ENCODE data around the gene ADGRL3.
"Not testable (repeated sequence)": the region's sequence is repeated elsewhere in the genome, so short reads cannot be mapped to it uniquely, and the experiment has no call there.

ADGRL3 gene

GRCh38 chr4:61614231-61614630, 414.1 kb downstream of the ADGRL3 start:
- H3K27me3 ChIP-seq (replicated peaks; ENCODE audit: control insufficient read depth, insufficient read depth, low read length, poor library complexity, severe bottlenecking) = no peaks in the 10 kb centered on the region
- no peaks in the 10 kb centered on the region for H3K9me3 ChIP-seq (ENCODE audit: control insufficient read depth, low read length)
- H3K27ac ChIP-seq (ENCODE audit: insufficient read depth, low read length, poor library complexity, severe bottlenecking) = no peak overlapping the region
- no peaks in the 10 kb centered on the region for H3K36me3 ChIP-seq (ENCODE audit: control insufficient read depth, insufficient read depth, low read length)
- no peak overlapping the region for H3K4me3 ChIP-seq (ENCODE audit: insufficient read depth, low read depth, low read length, poor library complexity, severe bottlenecking)
- no peak for DNase-seq
- H3K4me1 ChIP-seq (ENCODE audit: control insufficient read depth, insufficient read depth, low read length, poor library complexity, severe bottlenecking) = no peaks in the 10 kb centered on the region

- Histone ChIP-seq H3K36me3 (ENCODE audit: control insufficient read depth, insufficient read depth, low read length) (no peaks in the 10 kb centered on the region), H3K4me3 (ENCODE audit: insufficient read depth, low read depth, low read length, poor library complexity, severe bottlenecking) (no peak overlapping the region), H3K27me3 (replicated peaks; ENCODE audit: control insufficient read depth, insufficient read depth, low read length, poor library complexity, severe bottlenecking) (no peaks in the 10 kb centered on the region), H3K27ac (ENCODE audit: insufficient read depth, low read length, poor library complexity, severe bottlenecking) (no peak overlapping the region), H3K9me3 (ENCODE audit: control insufficient read depth, low read length) (no peaks in the 10 kb centered on the region), H3K4me1 (ENCODE audit: control insufficient read depth, insufficient read depth, low read length, poor library complexity, severe bottlenecking) (no peaks in the 10 kb centered on the region)
- no peak for DNase-seq
These were observed 419.4 kb downstream of the ADGRL3 start for GRCh38 chr4:61619528-61619927.

GRCh38 chr4:61628282-61628681, 428.2 kb downstream of the ADGRL3 start:
- H3K27ac ChIP-seq (ENCODE audit: insufficient read depth, low read length, poor library complexity, severe bottlenecking) = no peak overlapping the region
- H3K27me3 ChIP-seq (replicated peaks; ENCODE audit: control insufficient read depth, insufficient read depth, low read length, poor library complexity, severe bottlenecking) = no peaks in the 10 kb centered on the region
- no peak overlapping the region for H3K4me3 ChIP-seq (ENCODE audit: insufficient read depth, low read depth, low read length, poor library complexity, severe bottlenecking)
- H3K9me3 ChIP-seq (ENCODE audit: control insufficient read depth, low read length) = no peaks in the 10 kb centered on the region
- no peak for DNase-seq
- H3K36me3 ChIP-seq (ENCODE audit: control insufficient read depth, insufficient read depth, low read length) = no peaks in the 10 kb centered on the region
- no peaks in the 10 kb centered on the region for H3K4me1 ChIP-seq (ENCODE audit: control insufficient read depth, insufficient read depth, low read length, poor library complexity, severe bottlenecking)

GRCh38 chr4:61628727-61629126, 428.6 kb downstream of the ADGRL3 start:
- no peaks in the 10 kb centered on the region for H3K27me3 ChIP-seq (replicated peaks; ENCODE audit: control insufficient read depth, insufficient read depth, low read length, poor library complexity, severe bottlenecking)
- DNase-seq = no peak

GRCh38 chr4:61630548-61630947, 430.4 kb downstream of the ADGRL3 start:
- Histone ChIP-seq H3K27me3 (replicated peaks; ENCODE audit: control insufficient read depth, insufficient read depth, low read length, poor library complexity, severe bottlenecking) (no peaks in the 10 kb centered on the region), H3K36me3 (ENCODE audit: control insufficient read depth, insufficient read depth, low read length) (no peaks in the 10 kb centered on the region), H3K4me3 (ENCODE audit: insufficient read depth, low read depth, low read length, poor library complexity, severe bottlenecking) (no peak overlapping the region), H3K9me3 (ENCODE audit: control insufficient read depth, low read length) (no peaks in the 10 kb centered on the region), H3K4me1 (ENCODE audit: control insufficient read depth, insufficient read depth, low read length, poor library complexity, severe bottlenecking) (no peaks in the 10 kb centered on the region), H3K27ac (ENCODE audit: insufficient read depth, low read length, poor library complexity, severe bottlenecking) (no peak overlapping the region)
- DNase-seq = no peak

More at GRCh38 chr4:61628727-61629126, 428.6 kb downstream of the ADGRL3 start:
- Histone ChIP-seq H3K27ac (ENCODE audit: insufficient read depth, low read length, poor library complexity, severe bottlenecking) (no peak overlapping the region), H3K4me1 (ENCODE audit: control insufficient read depth, insufficient read depth, low read length, poor library complexity, severe bottlenecking) (no peaks in the 10 kb centered on the region), H3K36me3 (ENCODE audit: control insufficient read depth, insufficient read depth, low read length) (no peaks in the 10 kb centered on the region), H3K9me3 (ENCODE audit: control insufficient read depth, low read length) (no peaks in the 10 kb centered on the region), H3K4me3 (ENCODE audit: insufficient read depth, low read depth, low read length, poor library complexity, severe bottlenecking) (no peak overlapping the region)

GRCh38 chr4:61638591-61638990, 438.5 kb downstream of the ADGRL3 start:
- Histone ChIP-seq H3K27ac (ENCODE audit: insufficient read depth, low read length, poor library complexity, severe bottlenecking) (no peak overlapping the region), H3K9me3 (ENCODE audit: control insufficient read depth, low read length) (no peaks in the 10 kb centered on the region), H3K4me1 (ENCODE audit: control insufficient read depth, insufficient read depth, low read length, poor library complexity, severe bottlenecking) (no peaks in the 10 kb centered on the region), H3K27me3 (replicated peaks; ENCODE audit: control insufficient read depth, insufficient read depth, low read length, poor library complexity, severe bottlenecking) (no peaks in the 10 kb centered on the region), H3K4me3 (ENCODE audit: insufficient read depth, low read depth, low read length, poor library complexity, severe bottlenecking) (no peak overlapping the region), H3K36me3 (ENCODE audit: control insufficient read depth, insufficient read depth, low read length) (no peaks in the 10 kb centered on the region)
- no peak for DNase-seq

GRCh38 chr4:61646746-61647350, 446.7 kb downstream of the ADGRL3 start:
- not testable (repeated sequence) for H3K27ac ChIP-seq (ENCODE audit: insufficient read depth, low read length, poor library complexity, severe bottlenecking); H3K36me3 ChIP-seq (ENCODE audit: control insufficient read depth, insufficient read depth, low read length); H3K27me3 ChIP-seq (replicated peaks; ENCODE audit: control insufficient read depth, insufficient read depth, low read length, poor library complexity, severe bottlenecking); DNase-seq; H3K4me3 ChIP-seq (ENCODE audit: insufficient read depth, low read depth, low read length, poor library complexity, severe bottlenecking); H3K4me1 ChIP-seq (ENCODE audit: control insufficient read depth, insufficient read depth, low read length, poor library complexity, severe bottlenecking); H3K9me3 ChIP-seq (ENCODE audit: control insufficient read depth, low read length)

GRCh38 chr4:61648264-61648663, 448.1 kb downstream of the ADGRL3 start:
- no peaks in the 10 kb centered on the region for H3K9me3 ChIP-seq (ENCODE audit: control insufficient read depth, low read length)
- H3K4me1 ChIP-seq (ENCODE audit: control insufficient read depth, insufficient read depth, low read length, poor library complexity, severe bottlenecking) = no peaks in the 10 kb centered on the region
- no peaks in the 10 kb centered on the region for H3K36me3 ChIP-seq (ENCODE audit: control insufficient read depth, insufficient read depth, low read length)
- no peak for DNase-seq
- H3K27me3 ChIP-seq (replicated peaks; ENCODE audit: control insufficient read depth, insufficient read depth, low read length, poor library complexity, severe bottlenecking) = no peaks in the 10 kb centered on the region
- H3K27ac ChIP-seq (ENCODE audit: insufficient read depth, low read length, poor library complexity, severe bottlenecking) = no peak overlapping the region
- H3K4me3 ChIP-seq (ENCODE audit: insufficient read depth, low read depth, low read length, poor library complexity, severe bottlenecking) = no peak overlapping the region

- no peak overlapping the region for H3K4me3 ChIP-seq (ENCODE audit: insufficient read depth, low read depth, low read length, poor library complexity, severe bottlenecking)
- H3K4me1 ChIP-seq (ENCODE audit: control insufficient read depth, insufficient read depth, low read length, poor library complexity, severe bottlenecking) = no peaks in the 10 kb centered on the region
- DNase-seq = no peak
- no peaks in the 10 kb centered on the region for H3K9me3 ChIP-seq (ENCODE audit: control insufficient read depth, low read length)
- no peak overlapping the region for H3K27ac ChIP-seq (ENCODE audit: insufficient read depth, low read length, poor library complexity, severe bottlenecking)
- no peaks in the 10 kb centered on the region for H3K27me3 ChIP-seq (replicated peaks; ENCODE audit: control insufficient read depth, insufficient read depth, low read length, poor library complexity, severe bottlenecking)
- no peaks in the 10 kb centered on the region for H3K36me3 ChIP-seq (ENCODE audit: control insufficient read depth, insufficient read depth, low read length)
These were observed 456.9 kb downstream of the ADGRL3 start for GRCh38 chr4:61657016-61657415.

- Histone ChIP-seq H3K27ac (ENCODE audit: insufficient read depth, low read length, poor library complexity, severe bottlenecking) (no peak overlapping the region), H3K36me3 (ENCODE audit: control insufficient read depth, insufficient read depth, low read length) (no peaks in the 10 kb centered on the region), H3K27me3 (replicated peaks; ENCODE audit: control insufficient read depth, insufficient read depth, low read length, poor library complexity, severe bottlenecking) (no peaks in the 10 kb centered on the region), H3K4me1 (ENCODE audit: control insufficient read depth, insufficient read depth, low read length, poor library complexity, severe bottlenecking) (no peaks in the 10 kb centered on the region), H3K4me3 (ENCODE audit: insufficient read depth, low read depth, low read length, poor library complexity, severe bottlenecking) (no peak overlapping the region), H3K9me3 (ENCODE audit: control insufficient read depth, low read length) (no peaks in the 10 kb centered on the region)
- no peak for DNase-seq
These were observed 461.8 kb downstream of the ADGRL3 start for GRCh38 chr4:61661960-61662359.
